ENCODE data around the gene LRMDA.

The LRMDA gene

DNA sequence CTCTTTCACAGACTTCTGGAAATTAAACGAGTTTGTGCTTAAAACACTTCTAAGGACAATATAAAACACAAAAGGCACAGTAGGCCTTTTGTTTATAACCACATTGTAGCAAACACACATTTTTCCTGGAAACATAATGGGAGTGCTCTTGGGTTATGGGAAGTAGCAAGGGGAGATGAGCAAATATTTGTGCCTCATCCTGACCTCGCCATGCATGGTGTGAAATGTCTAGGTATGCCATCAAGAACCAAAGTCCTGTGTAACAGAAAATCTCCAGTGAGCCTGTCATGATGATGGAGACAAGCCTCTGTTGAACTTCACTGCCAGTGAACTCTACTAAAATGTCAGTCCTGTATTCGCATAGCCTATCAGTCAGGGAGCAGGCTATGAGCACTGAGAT lies 1029.6 kb downstream of the LRMDA start:
- DNase-seq (ENCODE audit: low spot score) = no peak
- no peak for TF ChIP-seq CTCF (IDR thresholded peaks at IDR 0.05)
- H3K4me3 ChIP-seq = no peak overlapping the region
- no peak overlapping the region for H3K27ac ChIP-seq

- Histone ChIP-seq H3K27ac (no peak overlapping the region), H3K4me3 (no peak overlapping the region)
- TF ChIP-seq CTCF (IDR thresholded peaks at IDR 0.05) = no peak
- DNase-seq (ENCODE audit: low spot score) = no peak
Observed at GRCh38 chr10:76463111-76463510, 1031.7 kb downstream of the LRMDA start.

GRCh38 chr10:76466836-76467503 lies 1035.5 kb downstream of the LRMDA start:
- H3K27ac ChIP-seq = no peak overlapping the region
- no peak for DNase-seq (ENCODE audit: low spot score)
- no peak for TF ChIP-seq CTCF (IDR thresholded peaks at IDR 0.05)
- H3K4me3 ChIP-seq = no peak overlapping the region

DNA sequence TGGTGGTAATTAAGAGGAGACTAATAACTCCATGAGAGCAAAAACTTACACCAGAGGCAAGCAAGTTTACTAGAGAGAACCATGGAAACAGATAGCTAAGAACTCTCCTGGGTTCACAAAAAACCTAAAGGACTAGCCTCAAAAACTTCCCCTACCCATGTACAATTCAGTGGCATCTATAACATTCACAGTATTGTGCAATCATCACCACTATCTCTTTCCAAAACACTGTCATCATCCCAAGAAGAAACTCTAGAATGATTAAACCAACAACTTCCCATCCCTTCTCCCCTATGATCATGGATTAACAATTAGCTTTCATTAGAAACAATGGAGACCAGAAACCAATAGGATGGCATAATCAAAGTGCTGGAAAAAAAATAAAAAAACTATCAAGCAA lies 1038.3 kb downstream of the LRMDA start:
- Histone ChIP-seq H3K4me3 (no peak overlapping the region), H3K27ac (no peak overlapping the region)
- DNase-seq (ENCODE audit: low spot score) = no peak
- TF ChIP-seq CTCF (IDR thresholded peaks at IDR 0.05) = no peak

GRCh38 chr10:76479103-76479790 lies 1047.8 kb downstream of the LRMDA start:
- Histone ChIP-seq H3K4me3 (no peak overlapping the region), H3K27ac (no peak overlapping the region)
- TF ChIP-seq CTCF (IDR thresholded peaks at IDR 0.05) = no peak
- DNase-seq (ENCODE audit: low spot score) = no peak

DNA sequence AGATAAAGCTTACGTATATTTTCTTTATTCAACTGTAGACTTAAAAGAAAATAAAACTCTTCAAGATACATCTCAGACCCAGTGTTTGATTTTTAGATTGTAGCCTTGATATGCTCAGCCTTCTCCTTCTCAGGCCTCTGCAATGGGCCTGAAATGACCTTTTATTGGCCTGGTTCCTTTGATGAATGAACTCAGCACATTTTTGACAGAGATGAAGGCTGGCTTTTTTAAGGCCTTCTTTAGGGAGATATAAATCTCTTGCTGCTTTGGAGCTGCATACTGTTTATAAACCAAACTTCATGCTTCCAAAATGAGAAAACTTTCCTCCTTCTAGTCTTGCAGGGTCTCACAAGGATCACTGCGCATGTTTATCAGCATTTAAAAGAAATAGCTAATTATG lies 1049.8 kb downstream of the LRMDA start:
- no peak for TF ChIP-seq CTCF (IDR thresholded peaks at IDR 0.05)
- no peak overlapping the region for H3K4me3 ChIP-seq
- DNase-seq (ENCODE audit: low spot score) = no peak
- no peak overlapping the region for H3K27ac ChIP-seq

GRCh38 chr10:76487582-76487981 lies 1056.2 kb downstream of the LRMDA start:
- no peak for DNase-seq (ENCODE audit: low spot score)
- Histone ChIP-seq H3K4me3 (no peak overlapping the region), H3K27ac (no peak overlapping the region)
- TF ChIP-seq CTCF (IDR thresholded peaks at IDR 0.05) = no peak

Data from coronary artery (tissue), 2 donors.